Transverse colon (tissue), 4 donors: ENCODE data around the gene MAGI2. TPM values are rescaled to one million over a fixed set of nuclear protein-coding genes. Genes with fewer than 3 reads are reported as not detected.

Experiments used
- DNase-seq: peaks from one replicate; pipeline ENCODE4 v3.0.0-alpha.2; 2019
- H3K27ac ChIP-seq, 4 donors: fragments of 200-600 bp; sonication (generic); 2 replicates each; pipeline ENCODE4 v1.5.1; 2016 to 2018; ENCODE audit warnings: inconsistent platforms in 4 of 4
- H3K27me3 ChIP-seq: fragments of 200-600 bp; sonication (generic); 2 replicates; pipeline ENCODE4 v1.5.1; 2017; ENCODE audit warnings: inconsistent platforms
- H3K36me3 ChIP-seq, 4 donors: fragments of 200-600 bp; sonication (generic); 2 replicates each; pipeline ENCODE4 v1.5.1; 2017 to 2019; ENCODE audit warnings: inconsistent platforms in 4 of 4
- H3K4me1 ChIP-seq, 4 donors: fragments of 200-600 bp; sonication (generic); 2 replicates each; pipeline ENCODE4 v1.5.1; 2017 to 2020; ENCODE audit warnings: inconsistent platforms in 4 of 4
- H3K4me3 ChIP-seq, 4 donors: fragments of 200-600 bp; sonication (generic); 1 replicate in 1 of 4; 2 replicates in 3 of 4; pipeline versions ENCODE4 v1.5.1 to v1.6.1; 2017 to 2019; ENCODE audit warnings: inconsistent platforms in 4 of 4
- H3K9me3 ChIP-seq, 2 donors: fragments of 200-600 bp; sonication (generic); 2 replicates each; pipeline ENCODE4 v1.5.1; 2017 to 2019; ENCODE audit warnings: inconsistent platforms in 2 of 2
- CTCF ChIP-seq, 5 experiments: fragments of 200-600 bp in 3 of 5; fragments of 450-650 bp in 2 of 5; sonication (generic) in 3 of 5; IDR thresholded peaks; 1 replicate in 2 of 5; 2 replicates in 3 of 5; pipeline ENCODE4 v1.5.1; 2016 to 2017; ENCODE audit warnings: antibody characterized with exemption in 5 of 5, inconsistent platforms in 3 of 5, mild to moderate bottlenecking in 2 of 5, moderate library complexity in 1 of 5
- EP300 ChIP-seq: sonication (generic); formaldehyde crosslinking; IDR thresholded peaks from one replicate; pipeline ENCODE4 v1.6.1; 2017; ENCODE audit warnings: antibody characterized with exemption, low read depth
- POLR2A ChIP-seq: fragments of 450-650 bp; IDR thresholded peaks from one replicate; pipeline ENCODE4 v1.6.1; 2016; ENCODE audit warnings: antibody characterized with exemption, mild to moderate bottlenecking, moderate library complexity
- POLR2AphosphoS5 ChIP-seq, 3 donors: sonication (generic); formaldehyde crosslinking; IDR thresholded peaks; one replicate each; pipeline ENCODE4 v1.6.1; 2016; ENCODE audit warnings: antibody characterized with exemption in 3 of 3
- WGBS, 2 donors: methylation state at CpG; one replicate each; pipeline ENCODE4 v1.1.5; 2018; ENCODE audit warnings: low coverage in 1 of 2; 5-methylcytosine and 5-hydroxymethylcytosine counted together
- in situ Hi-C, 4 donors: fragments of 200-750 bp; cut with MboI; loops; one replicate each; pipeline versions ENCODE4 v1.15.0 to v1.15.1; 2017; ENCODE audit warnings: low sequenced_read_pairs in 3 of 4, low pct_ligation_motif_present in 1 of 4, low pct_unique_long_range_greater_than_20kb in 1 of 4
- intact Hi-C: fragments of 100-400 bp; cut with DNase I; formaldehyde crosslinking; loops from one replicate; pipeline ENCODE4 v1.15.1; 2023; ENCODE audit warnings: low total_unique reads
- total RNA-seq, 4 donors: library from RNA; depleted of rRNA; stranded (reverse); fragments of >200 nt; gene quantifications; one replicate each; pipeline ENCODE4 v1.1.0, GENCODE V29; 2016

MAGI2 gene
- total RNA-seq, 4 donors from 2014 or later, result 1.6 to 9.7 (median 4.1) TPM

GRCh38 chr7:78703391-78703790 is 750.1 kb downstream of the MAGI2 start:
- no peaks in the 10 kb centered on the region for H3K4me1 ChIP-seq
- intact Hi-C loops (no loop called here), in situ Hi-C loops (no loop called here)
- no peaks in the 10 kb centered on the region for H3K27me3 ChIP-seq
- DNase-seq, result no peak
- no peak for TF ChIP-seq EP300
- no peak for TF ChIP-seq CTCF (IDR thresholded peaks at IDR 0.05)
- TF ChIP-seq POLR2A, result no peak
- no peak overlapping the region for H3K27ac ChIP-seq
- H3K9me3 ChIP-seq, result no peaks in the 10 kb centered on the region
- no peak overlapping the region for H3K4me3 ChIP-seq
- WGBS, 2 donors, result 76 to 77% methylated on average over 2 of the region's 2 CpGs
- no peaks in the 10 kb centered on the region for H3K36me3 ChIP-seq

GRCh38 chr7:78702770-78703169 is 750.7 kb downstream of the MAGI2 start:
- Histone ChIP-seq H3K4me1 (no peaks in the 10 kb centered on the region), H3K27ac (no peak overlapping the region)

GRCh38 chr7:78695826-78696225 is 757.6 kb downstream of the MAGI2 start:
- Histone ChIP-seq H3K27ac (no peak overlapping the region), H3K9me3 (no peaks in the 10 kb centered on the region), H3K27me3 (no peaks in the 10 kb centered on the region), H3K4me3 (no peak overlapping the region), H3K36me3 (no peaks in the 10 kb centered on the region), H3K4me1 (no peaks in the 10 kb centered on the region)
- in situ Hi-C loops, result no loop called here
- DNase-seq, result no peak
- intact Hi-C loops, result no loop called here
- TF ChIP-seq POLR2A, result no peak
- no peak for TF ChIP-seq EP300

More at GRCh38 chr7:78702770-78703169, 750.7 kb downstream of the MAGI2 start:
- no peak overlapping the region for H3K4me3 ChIP-seq
- no peaks in the 10 kb centered on the region for H3K36me3 ChIP-seq
- intact Hi-C loops (no loop called here), in situ Hi-C loops (no loop called here)
- DNase-seq, result no peak
- TF ChIP-seq POLR2AphosphoS5 (IDR thresholded peaks at IDR 0.05) (no peak), POLR2A (no peak), EP300 (no peak)
- no peaks in the 10 kb centered on the region for H3K27me3 ChIP-seq
- H3K9me3 ChIP-seq, result no peaks in the 10 kb centered on the region

- WGBS, 2 donors, result 67 to 77% methylated on average over 1 to 3 of the region's 3 CpGs
- in situ Hi-C loops, result no loop called here
Measured at GRCh38 chr7:78691584-78691983, 761.9 kb downstream of the MAGI2 start.

GRCh38 chr7:78690174-78690573 is 763.3 kb downstream of the MAGI2 start:
- intact Hi-C loops (no loop called here), in situ Hi-C loops (no loop called here)
- DNase-seq, result no peak
- no peak overlapping the region for H3K4me3 ChIP-seq
- no peak for TF ChIP-seq CTCF (IDR thresholded peaks at IDR 0.05)
- no peak for TF ChIP-seq POLR2AphosphoS5 (IDR thresholded peaks at IDR 0.05)
- TF ChIP-seq EP300, result no peak
- TF ChIP-seq POLR2A, result no peak
- H3K4me1 ChIP-seq, result no peaks in the 10 kb centered on the region
- H3K9me3 ChIP-seq, result no peaks in the 10 kb centered on the region
- H3K27me3 ChIP-seq, result no peaks in the 10 kb centered on the region
- H3K36me3 ChIP-seq, result no peaks in the 10 kb centered on the region
- 82 to 89% methylated on average over 4 of the region's 4 CpGs for WGBS, 2 donors
- H3K27ac ChIP-seq, result no peak overlapping the region

More at GRCh38 chr7:78691584-78691983, 761.9 kb downstream of the MAGI2 start:
- no peaks in the 10 kb centered on the region for H3K27me3 ChIP-seq
- H3K4me1 ChIP-seq, result no peaks in the 10 kb centered on the region
- no peaks in the 10 kb centered on the region for H3K36me3 ChIP-seq
- no peak for DNase-seq
- H3K9me3 ChIP-seq, result no peaks in the 10 kb centered on the region
- intact Hi-C loops, result no loop called here
- no peak overlapping the region for H3K27ac ChIP-seq
- H3K4me3 ChIP-seq, result no peak overlapping the region
- TF ChIP-seq CTCF (IDR thresholded peaks at IDR 0.05) (no peak), EP300 (no peak), POLR2A (no peak), POLR2AphosphoS5 (IDR thresholded peaks at IDR 0.05) (no peak)
